ENCODE data around the gene FLRT2.

FLRT2 gene, protein sequence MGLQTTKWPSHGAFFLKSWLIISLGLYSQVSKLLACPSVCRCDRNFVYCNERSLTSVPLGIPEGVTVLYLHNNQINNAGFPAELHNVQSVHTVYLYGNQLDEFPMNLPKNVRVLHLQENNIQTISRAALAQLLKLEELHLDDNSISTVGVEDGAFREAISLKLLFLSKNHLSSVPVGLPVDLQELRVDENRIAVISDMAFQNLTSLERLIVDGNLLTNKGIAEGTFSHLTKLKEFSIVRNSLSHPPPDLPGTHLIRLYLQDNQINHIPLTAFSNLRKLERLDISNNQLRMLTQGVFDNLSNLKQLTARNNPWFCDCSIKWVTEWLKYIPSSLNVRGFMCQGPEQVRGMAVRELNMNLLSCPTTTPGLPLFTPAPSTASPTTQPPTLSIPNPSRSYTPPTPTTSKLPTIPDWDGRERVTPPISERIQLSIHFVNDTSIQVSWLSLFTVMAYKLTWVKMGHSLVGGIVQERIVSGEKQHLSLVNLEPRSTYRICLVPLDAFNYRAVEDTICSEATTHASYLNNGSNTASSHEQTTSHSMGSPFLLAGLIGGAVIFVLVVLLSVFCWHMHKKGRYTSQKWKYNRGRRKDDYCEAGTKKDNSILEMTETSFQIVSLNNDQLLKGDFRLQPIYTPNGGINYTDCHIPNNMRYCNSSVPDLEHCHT

DNA sequence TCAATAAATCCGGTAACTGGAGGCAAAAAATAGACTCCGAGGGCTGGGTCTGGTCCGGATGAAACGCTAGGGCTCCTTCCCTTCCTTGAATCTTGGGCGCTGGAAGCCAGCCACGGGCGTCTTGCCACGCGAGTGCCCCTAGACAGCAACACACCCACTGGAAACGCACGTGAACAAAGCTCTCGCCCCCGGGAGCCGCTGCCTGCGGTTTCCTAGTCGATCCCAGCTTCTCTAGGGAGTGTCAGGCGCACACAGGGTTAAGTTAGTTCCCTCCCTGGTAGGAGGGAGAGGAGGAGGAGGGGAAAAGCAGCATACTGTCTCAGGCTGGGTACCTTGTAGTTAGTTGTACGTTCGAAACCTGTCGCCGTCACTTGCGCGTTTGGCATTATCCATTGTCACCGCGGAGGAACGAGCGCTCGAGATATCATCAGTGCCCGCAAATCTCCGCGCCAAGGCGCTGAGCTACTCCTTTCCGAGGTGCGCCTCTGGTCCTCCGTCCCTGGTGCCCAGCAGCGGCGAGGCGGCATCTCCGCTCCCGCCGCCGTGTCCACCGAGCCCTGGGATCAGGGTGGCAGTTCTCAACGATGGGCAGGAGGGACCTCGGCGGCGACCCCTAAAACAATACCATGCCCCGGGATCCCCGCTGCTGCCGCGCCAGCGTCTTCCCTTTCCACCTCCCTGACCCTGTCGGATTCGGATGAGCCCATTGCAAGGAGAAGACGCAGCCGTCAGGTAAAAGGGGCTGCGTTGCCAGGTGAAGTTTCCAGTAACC lies at the start of gene FLRT2:
Gene FLRT2, plus strand, starts transcription at position 342 of the 772 bp plus-strand sequence. CDS start 91,371 bp downstream, outside the sequence.
- DNase-seq (ENCODE audit: low read depth in 1 of 2, low spot score in 1 of 2), result no peak

DNA sequence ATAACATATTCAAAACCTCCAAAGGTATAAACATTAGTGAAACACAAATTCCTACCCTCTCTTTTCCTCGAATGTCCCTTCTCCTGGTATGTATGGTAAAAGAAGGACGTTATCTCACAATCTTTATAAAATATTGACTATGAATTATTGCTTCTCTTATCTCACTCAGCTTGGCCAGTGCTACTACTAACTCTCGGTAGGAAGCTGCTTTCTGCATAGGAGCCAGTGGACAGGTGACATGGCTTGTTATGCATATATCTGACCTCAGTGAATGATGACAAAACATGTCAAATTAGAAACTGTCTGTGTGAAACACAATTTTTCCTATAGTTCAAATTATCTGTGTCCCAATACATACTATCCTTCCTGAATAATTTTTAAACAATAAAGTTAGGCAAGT lies 48.5 kb upstream of the FLRT2 start:
- DNase-seq (ENCODE audit: low read depth in 1 of 2, low spot score in 1 of 2), result no peak

DNA sequence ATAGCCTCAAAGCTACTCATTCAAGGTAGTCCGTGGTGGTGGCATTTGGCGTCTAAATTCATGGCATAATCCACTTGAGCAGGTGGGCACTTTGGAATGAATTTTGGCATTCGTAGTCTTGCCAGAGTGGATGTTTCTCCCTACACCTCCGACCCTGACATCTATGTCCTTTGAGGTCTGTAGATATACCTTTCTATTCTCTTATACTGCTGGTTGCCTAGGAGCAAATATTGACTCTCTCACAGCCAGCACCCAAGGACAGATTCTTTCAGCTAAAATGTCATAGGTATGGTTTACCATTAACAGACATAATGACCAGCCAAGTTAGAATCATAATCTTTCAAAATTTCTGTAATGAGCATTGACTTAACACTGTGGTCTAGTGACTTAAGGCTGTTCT lies 47.4 kb upstream of the FLRT2 start:
- DNase-seq (ENCODE audit: low read depth in 1 of 2, low spot score in 1 of 2), result no peak

DNA sequence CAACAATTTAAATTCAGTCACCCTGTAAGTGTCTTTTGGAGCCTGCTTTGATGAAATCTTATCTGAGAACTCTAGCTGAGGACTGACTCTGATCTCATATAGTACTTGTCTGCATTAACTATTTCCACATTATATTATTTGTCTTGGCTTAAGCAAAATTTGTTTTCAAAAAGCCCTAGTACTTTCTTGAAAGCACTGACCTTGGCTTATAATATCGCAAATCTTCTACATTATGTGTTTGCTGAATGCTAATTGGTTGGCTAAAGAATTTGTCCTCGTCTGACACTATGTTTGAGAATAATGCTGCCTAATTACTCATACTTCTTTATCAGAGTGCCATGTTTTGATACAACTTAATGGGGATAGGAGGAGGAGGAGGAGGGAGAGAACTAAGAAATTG lies 46.9 kb upstream of the FLRT2 start:
- no peak for DNase-seq (ENCODE audit: low read depth in 1 of 2, low spot score in 1 of 2)

DNA sequence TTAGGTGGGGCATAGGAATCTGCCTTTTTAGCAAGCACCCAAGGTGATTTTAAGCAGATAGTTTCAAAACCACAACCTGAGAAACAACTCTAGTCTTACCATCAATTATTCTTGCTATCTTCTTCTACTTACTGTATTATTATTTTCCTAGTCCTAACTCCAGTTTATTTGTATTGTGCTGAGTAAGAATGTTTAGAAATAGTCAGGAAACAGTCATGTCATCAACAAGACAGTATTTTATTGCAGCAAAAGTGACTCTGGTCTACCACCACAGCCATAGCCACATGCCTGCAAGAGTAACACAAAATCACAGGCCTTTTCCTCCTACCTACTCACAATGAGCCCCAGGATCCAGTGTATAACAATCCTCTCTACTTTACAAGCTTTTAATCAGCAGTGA lies 46.3 kb upstream of the FLRT2 start:
- DNase-seq (ENCODE audit: low read depth in 1 of 2, low spot score in 1 of 2), result no peak

DNA sequence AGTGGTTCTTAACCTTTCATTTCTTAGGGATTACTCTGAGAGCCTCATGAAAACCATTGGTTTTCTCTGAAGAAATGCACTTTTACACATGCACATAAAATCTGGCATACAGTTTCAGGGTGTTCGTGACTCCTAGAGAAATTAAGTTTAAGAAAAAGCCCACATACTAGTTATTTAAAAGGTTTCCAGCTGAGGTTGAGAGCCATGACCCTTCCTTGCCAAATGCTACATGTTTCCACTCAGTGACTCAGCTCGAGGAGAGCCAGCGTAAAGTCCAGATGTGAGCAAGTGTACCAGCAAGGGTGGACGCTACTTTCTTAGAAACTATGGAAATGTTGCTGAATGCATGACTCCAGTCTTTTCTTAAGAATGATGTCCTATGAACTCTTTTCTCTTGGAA lies 42.7 kb upstream of the FLRT2 start:
- no peak for DNase-seq (ENCODE audit: low read depth in 1 of 2, low spot score in 1 of 2)

DNA sequence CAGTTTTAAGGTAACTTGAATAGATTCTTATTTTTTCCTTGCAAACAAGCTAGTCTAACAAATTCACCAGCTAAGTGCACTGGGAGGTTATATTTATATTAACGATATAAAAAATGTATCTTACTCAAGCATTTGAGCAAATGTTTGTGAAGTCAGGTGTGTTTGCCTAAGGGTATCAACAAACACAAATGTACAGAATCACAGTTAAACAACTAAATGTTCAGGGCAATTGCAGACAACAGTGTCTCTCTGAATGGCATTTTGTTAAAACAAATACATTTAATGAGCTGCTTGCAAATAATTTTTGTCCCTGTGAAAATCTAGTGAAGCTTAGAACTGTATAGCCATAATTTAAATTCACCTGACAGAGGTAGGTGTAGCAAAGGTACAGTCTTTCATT lies 28.2 kb upstream of the FLRT2 start:
- DNase-seq (ENCODE audit: low read depth in 1 of 2, low spot score in 1 of 2), result no peak

DNA sequence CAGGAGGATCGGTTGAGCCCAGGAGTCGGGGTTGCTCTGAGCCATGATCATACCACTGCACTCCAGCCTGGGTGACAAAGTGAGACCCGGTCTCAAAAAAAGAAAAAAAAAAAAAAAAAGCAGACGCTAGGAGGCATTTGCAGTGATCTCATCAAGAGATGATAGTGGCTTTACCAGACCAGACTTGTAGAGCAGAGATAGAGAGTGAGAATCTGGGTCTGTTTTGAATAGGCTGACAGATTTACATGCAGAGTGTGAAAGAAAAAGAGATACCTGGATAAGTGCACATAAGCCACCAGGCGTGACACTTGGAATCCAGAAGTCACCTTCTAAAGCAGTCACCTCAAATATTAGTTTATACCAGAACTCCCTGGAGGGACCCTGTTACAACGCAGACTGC lies 21.1 kb upstream of the FLRT2 start:
- DNase-seq (ENCODE audit: low read depth in 1 of 2, low spot score in 1 of 2), result no peak

DNA sequence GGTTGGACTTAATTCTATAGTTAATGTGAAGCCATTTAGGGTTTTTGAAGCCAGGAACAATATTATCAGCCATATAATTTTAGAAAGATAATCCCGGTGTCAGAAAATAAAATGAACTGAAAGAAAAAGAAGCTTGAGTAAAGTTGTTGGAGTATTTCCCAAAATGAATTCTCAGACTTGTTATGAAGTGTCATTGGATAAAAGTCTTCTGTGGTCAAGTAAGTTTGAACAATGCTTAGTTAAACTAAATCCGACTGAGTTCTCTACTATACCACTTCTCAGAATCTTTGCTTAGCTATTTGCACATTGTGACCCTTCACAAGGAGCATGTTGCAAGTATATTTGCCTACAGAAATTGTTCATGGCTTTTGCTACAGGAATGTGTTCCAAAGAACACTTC lies 17.5 kb upstream of the FLRT2 start:
- no peak for DNase-seq (ENCODE audit: low read depth in 1 of 2, low spot score in 1 of 2)

DNA sequence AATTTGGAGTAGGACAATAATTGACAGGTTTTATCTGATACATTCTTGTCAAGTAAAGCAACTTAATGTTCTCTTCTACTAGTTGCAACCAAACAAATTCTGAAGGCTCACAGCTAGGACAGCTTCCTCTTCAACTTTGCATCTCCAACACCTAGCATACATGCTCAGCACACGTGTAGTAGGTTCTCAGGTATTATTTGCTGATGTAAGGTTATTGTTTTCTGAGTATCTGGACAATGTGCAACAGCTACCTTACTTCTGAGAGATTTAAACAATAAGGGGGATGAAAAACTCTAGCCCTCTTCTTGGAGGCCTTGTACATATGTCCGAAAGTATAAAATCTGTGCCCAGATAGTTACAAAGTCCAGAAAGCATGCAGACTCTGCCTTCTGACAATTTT lies 15.5 kb upstream of the FLRT2 start:
- DNase-seq (ENCODE audit: low read depth in 1 of 2, low spot score in 1 of 2), result no peak

DNA sequence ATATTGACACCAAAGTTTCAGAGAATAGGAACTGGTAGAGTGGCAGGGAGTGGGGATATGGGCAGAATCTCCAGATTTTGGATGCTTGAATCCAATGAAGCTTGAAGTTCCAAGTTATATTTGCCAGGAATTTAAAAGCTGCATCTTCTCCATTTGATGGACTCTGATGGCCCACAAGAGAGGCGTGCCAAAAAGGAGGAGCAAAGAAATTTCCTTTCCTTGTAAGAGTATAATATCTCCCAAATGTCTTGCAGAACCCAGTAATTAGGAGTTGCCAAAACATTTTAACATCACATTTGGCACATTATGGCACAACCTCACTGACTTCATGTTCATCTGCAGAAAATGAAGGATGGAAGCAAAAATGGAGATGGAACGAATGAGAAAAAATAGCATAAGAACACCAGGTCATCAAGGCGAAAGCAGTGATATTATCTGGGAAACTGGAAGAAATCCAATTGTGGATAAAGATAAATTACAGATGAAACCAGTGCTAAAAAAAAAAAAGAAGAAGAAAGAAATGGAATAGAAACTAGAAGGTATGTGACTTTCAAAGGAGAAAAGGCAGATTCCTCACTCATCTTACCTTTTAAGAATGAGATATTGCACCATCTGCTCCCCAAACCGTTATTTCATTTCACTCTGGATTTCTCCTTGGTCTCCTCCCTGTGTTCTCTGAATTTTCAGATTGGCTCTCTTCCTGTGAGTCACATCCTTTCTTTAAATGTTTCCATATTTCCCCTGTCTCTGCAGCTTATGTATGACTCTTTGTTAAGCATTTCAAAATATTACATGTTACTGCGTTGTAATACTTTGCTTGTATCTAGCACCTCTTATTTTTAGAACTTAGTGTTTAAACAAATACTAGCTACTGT lies 13.5 kb upstream of the FLRT2 start:
- DNase-seq (ENCODE audit: low read depth in 1 of 2, low spot score in 1 of 2), result no peak

DNA sequence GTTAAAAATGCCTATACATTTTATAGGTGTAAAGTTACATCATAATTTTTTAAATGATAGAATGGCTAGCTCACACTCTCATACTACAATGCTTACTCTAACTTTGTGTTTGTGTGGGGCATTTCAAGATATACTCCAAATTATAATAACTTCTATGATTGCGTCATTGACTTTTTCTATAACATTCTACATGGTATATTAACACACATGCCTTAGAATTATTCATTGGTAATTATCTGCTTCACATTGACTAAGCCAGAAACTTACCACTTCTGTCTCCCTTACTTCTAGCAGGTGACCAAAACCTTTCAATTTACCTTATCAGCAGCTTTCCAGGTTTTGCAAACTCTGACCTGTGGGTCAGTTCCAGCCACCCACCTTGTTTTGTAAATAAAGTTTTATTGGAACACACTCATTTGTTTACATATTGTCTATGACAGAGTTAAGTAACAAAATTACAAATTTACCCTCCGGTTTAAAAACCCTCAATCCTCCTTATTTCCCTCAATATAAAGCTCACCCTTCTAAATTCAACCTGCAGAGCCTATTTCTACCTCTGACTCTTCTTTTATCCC lies 12.7 kb upstream of the FLRT2 start:
- DNase-seq (ENCODE audit: low read depth in 1 of 2, low spot score in 1 of 2), result no peak

DNA sequence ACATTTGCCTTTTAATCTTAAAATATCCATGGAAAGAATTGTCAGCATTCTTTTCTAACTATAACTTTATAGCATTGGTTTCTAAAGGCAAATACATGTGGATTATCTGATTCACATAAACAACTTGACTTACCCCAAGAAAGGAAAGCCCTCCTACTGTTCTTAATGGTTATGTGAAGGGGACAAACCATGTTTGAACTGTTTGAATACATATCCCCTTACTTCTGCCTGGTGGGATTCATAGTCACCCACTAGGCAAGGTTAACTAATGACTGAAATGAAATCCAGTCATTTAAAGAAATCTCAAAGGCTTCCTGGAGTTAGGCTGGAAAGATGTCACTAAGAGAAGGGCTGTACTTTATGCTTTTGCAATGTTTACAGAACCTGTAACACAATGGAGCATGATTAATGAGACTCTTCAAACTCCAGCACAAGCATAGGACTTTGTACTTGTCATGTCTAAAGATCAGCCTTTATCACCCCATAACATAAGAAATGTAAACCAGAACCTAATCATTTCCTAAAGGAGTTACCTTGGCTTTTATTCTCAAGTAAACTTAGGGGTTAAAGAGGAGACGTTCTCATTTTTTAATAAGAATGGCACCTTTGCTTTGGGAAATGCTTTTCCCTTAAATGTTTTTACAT lies 10.2 kb upstream of the FLRT2 start:
- DNase-seq (ENCODE audit: low read depth in 1 of 2, low spot score in 1 of 2), result no peak

DNA sequence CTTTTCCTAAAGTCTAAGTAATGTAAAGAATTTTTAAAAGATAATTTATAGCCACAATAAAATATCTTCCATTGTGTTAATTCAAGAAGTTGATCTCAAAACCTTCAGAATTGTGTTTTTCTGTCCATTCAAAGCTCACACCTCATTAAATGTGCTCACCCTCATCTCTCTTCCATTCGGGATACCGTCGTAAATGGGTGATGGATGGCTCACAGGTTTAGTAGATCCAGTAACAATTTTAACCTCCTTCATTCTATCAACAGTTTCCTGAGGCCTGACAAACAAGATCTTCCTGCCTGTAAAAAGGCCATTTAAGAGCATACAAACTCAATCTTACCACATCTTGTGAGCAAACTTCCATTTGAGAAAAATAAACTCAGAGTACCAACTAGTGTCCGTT lies 9.4 kb upstream of the FLRT2 start:
- no peak for DNase-seq (ENCODE audit: low read depth in 1 of 2, low spot score in 1 of 2)

DNA sequence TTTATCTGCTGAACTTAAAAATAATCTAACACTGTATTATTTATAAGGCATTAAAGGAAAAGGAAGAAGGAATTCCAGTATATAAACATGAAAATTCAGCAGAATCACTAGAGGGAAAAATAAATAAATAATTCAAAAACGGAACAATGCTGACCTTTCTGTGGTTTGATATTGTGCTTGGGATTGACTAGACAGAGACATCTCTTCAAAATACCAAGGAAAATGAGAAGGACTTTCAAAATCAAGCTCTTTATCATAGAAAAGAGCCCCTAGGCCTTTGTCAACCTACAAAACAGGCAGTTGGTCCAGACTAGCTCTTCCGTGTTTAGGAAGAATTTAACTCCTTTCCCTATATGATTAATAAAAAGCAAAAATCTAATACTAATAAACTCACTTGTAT lies 6.3 kb upstream of the FLRT2 start:
- DNase-seq (ENCODE audit: low read depth in 1 of 2, low spot score in 1 of 2), result no peak

DNA sequence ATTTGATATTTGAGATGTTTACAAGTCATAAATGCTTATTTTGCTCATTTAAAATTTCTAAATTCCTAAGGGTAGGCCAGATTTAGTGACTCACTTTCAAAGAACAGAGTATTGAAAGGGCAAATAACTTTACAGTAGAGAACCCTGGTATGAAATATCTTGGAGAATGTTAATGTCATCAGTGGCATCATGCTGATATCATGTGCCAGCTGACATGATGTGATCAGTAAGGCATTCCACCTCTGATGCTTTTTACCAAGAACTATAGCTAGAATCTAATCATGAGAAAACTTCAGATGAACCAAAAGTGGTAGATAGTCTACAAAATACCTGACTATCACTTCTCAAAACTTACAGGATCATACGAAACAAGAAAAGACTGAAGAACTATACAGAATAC lies 2.9 kb upstream of the FLRT2 start:
- DNase-seq (ENCODE audit: low read depth in 1 of 2, low spot score in 1 of 2), result no peak

DNA sequence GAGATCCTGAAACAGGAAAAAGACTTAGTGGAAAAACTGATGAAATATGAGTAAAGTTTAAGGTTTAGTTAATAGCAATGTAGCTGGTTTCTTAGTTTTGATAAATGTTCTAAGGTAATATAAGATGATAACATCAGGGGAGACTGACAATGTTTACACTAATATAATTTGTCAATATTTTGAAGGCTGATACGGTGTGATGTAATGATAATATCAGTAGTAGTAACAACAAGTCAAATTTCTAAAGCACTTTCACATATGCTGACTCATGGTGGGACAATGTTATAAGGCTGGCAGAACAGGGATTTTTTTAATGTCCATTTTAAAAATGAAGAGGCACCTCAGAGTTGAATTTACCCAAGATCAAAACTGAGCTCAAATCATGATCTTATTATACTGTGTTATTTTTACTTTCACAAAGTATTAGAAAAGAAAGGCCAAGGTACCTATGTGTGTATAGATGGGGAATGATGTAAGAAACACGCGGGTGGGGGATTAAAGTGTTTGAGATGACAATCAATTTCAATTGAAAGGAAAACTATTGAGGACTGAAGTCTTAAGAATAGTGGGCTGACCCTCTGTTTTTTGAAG lies 2.4 kb upstream of the FLRT2 start:
- no peak for DNase-seq (ENCODE audit: low read depth in 1 of 2, low spot score in 1 of 2)

DNA sequence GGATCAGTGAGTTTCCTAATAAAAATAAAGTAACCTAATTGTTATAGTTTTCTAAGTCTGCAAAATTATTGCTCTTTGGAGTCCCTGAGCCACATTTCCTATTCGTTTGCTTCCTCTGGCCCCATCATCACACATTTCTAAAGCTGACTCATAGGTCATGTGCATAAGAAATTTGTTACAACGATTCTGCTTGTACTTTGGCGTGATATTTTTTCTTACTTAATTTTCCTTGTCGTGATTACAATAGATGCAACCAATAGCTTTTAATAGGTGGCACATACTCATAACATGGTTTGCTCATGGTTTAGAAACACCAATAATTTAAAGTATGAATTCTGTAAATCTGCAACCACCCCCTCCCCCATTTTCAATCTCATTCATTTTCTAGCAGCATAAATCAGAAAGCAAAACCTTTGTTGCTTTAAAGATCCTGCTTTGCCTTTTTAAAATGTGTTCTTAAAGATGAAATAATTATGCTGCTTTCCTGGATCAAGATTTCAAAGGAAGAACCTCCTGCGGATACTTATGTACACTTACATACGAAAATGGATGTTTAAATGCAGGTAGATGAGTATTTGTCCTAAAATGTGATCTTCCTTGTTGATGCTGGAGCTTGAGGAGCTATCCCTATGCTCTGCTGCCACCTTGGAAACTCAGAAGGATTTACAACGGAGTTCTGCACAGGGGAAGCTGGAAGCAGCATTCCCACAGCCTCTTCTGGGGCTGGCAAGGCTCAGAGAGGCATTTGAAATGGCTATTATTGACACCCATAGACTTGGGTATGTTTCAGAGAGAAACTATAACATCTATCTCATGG lies 1.7 kb upstream of the FLRT2 start:
- DNase-seq (ENCODE audit: low read depth in 1 of 2, low spot score in 1 of 2), result no peak

Measured in activated T-helper 1 cell treated with anti-CD3 and anti-CD28 coated beads, Interleukin-2, amount 50 U/mL, for 16 hours (primary cell).